GM21528 (cell line): ENCODE results near the gene DCBLD2.

Source experiments
- ATAC-seq: cut with Tn5 transposase; IDR thresholded peaks from one replicate; pipeline ENCODE4 v1.9.1; 2021; ENCODE audit warnings: mild to moderate bottlenecking, moderate library complexity; ENCODE audit not compliant: unreplicated experiment, low FRiP score

The DCBLD2 gene

GRCh38 chr3:98798820-98799219, 102.7 kb downstream of the DCBLD2 start:
- ATAC-seq = no peak

GRCh38 chr3:98797905-98798304, 103.6 kb downstream of the DCBLD2 start:
- no peak for ATAC-seq

- no peak for ATAC-seq
Measured at GRCh38 chr3:98796334-98796733, 105.2 kb downstream of the DCBLD2 start.

GRCh38 chr3:98793971-98794370, 107.5 kb downstream of the DCBLD2 start:
- no peak for ATAC-seq

- ATAC-seq = no peak
Measured at GRCh38 chr3:98791341-98792325, 109.9 kb downstream of the DCBLD2 start.

- ATAC-seq = no peak
Measured at GRCh38 chr3:98788651-98789050, 112.8 kb downstream of the DCBLD2 start.

- no peak for ATAC-seq
Measured at GRCh38 chr3:98787181-98787580, 114.3 kb downstream of the DCBLD2 start.

- no peak for ATAC-seq
Measured at GRCh38 chr3:98786364-98787006, 115.0 kb downstream of the DCBLD2 start.

- no peak for ATAC-seq
Measured at GRCh38 chr3:98784666-98785600, 116.6 kb downstream of the DCBLD2 start.

GRCh38 chr3:98784042-98784441, 117.5 kb downstream of the DCBLD2 start:
- no peak for ATAC-seq

- no peak for ATAC-seq
Measured at GRCh38 chr3:98782824-98783500, 118.5 kb downstream of the DCBLD2 start.

- no peak for ATAC-seq
Measured at GRCh38 chr3:98780343-98780742, 121.2 kb downstream of the DCBLD2 start.

GRCh38 chr3:98779541-98780335, 121.8 kb downstream of the DCBLD2 start:
- no peak for ATAC-seq

GRCh38 chr3:98778852-98779413, 122.6 kb downstream of the DCBLD2 start:
- no peak for ATAC-seq

GRCh38 chr3:98778383-98778782, 123.1 kb downstream of the DCBLD2 start:
- no peak for ATAC-seq

- no peak for ATAC-seq
Measured at GRCh38 chr3:98777801-98778220, 123.7 kb downstream of the DCBLD2 start.

- ATAC-seq = no peak
Measured at GRCh38 chr3:98777286-98777685, 124.2 kb downstream of the DCBLD2 start.

- ATAC-seq = no peak
Measured at GRCh38 chr3:98776140-98776493, 125.4 kb downstream of the DCBLD2 start.
